ENCODE data around the gene GSE1. TPM values are rescaled to one million over a fixed set of nuclear protein-coding genes. Genes with fewer than 3 reads are reported as not detected.

The GSE1 gene
- total and polyA plus RNA-seq, 9 donors = 32.9 to 212 (median 91.4) TPM

- H3K27ac ChIP-seq = no peak overlapping the region
- WGBS, 3 donors = 73 to 85% (median 84%) methylated on average over 9 of the region's 9 CpGs
- H3K9me3 ChIP-seq = no peaks in the 10 kb centered on the region
- H3K36me3 ChIP-seq = no peaks in the 10 kb centered on the region
- no peaks in the 10 kb centered on the region for H3K4me1 ChIP-seq (ENCODE audit: insufficient read depth)
- DNase-seq = no peak
- intact Hi-C loops (cut with DNase I) = no loop called here
- no peaks in the 10 kb centered on the region for H3K27me3 ChIP-seq
- no peak overlapping the region for H3K4me3 ChIP-seq
- TF ChIP-seq CTCF (IDR thresholded peaks at IDR 0.05) (no peak), POLR2A (IDR thresholded peaks at IDR 0.05) (no peak), EP300 (IDR thresholded peaks at IDR 0.05) (no peak)
These were observed 69.4 kb downstream of the GSE1 start for GRCh38 chr16:85682516-85682915.

- no peak for TF ChIP-seq CTCF (IDR thresholded peaks at IDR 0.05)
- TF ChIP-seq EP300 (IDR thresholded peaks at IDR 0.05) = no peak
- no peak for TF ChIP-seq POLR2A (IDR thresholded peaks at IDR 0.05)
- no peak overlapping the region for H3K4me3 ChIP-seq
- no peak for DNase-seq
- H3K27me3 ChIP-seq = no peaks in the 10 kb centered on the region
- H3K27ac ChIP-seq = no peak overlapping the region
- no peaks in the 10 kb centered on the region for H3K9me3 ChIP-seq
- intact Hi-C loops (cut with DNase I) = no loop called here
- H3K4me1 ChIP-seq (ENCODE audit: insufficient read depth) = no peaks in the 10 kb centered on the region
- no peaks in the 10 kb centered on the region for H3K36me3 ChIP-seq
These were observed 70.2 kb downstream of the GSE1 start for GRCh38 chr16:85683363-85683762.

DNA sequence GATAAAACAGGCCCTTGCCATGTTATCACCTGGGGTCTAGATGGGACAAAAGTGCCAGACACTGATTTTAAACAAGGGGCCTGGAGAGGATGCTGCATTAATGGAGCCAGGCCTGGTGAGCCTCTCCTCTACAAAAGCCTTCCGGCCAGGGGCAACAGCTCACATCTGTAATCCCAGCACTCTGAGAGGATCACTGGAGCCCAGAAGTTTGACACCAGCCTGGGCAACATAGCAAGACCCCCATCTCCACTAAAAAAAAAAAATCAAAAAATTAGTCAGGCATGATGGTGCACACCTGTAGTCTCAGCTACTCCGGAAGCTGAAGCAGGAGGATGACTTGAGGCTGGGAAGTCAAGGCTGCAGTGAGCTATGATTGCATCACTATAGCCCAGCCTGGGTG is 72.1 kb downstream of the GSE1 start:
- DNase-seq = no peak
- H3K9me3 ChIP-seq = no peaks in the 10 kb centered on the region
- whole genome bisulfite sequencing, 3 donors = 90 to 96% (median 92%) methylated on average over 2 of the region's 2 CpGs
- H3K4me3 ChIP-seq = no peak overlapping the region
- H3K4me1 ChIP-seq (ENCODE audit: insufficient read depth) = peaks cover 5% of the 10 kb centered on the region
- no peak overlapping the region for H3K27ac ChIP-seq
- TF ChIP-seq EP300 (IDR thresholded peaks at IDR 0.05) (no peak), CTCF (IDR thresholded peaks at IDR 0.05) (no peak), POLR2A (IDR thresholded peaks at IDR 0.05) (no peak)
- intact Hi-C loops (cut with DNase I) = no loop called here
- no peaks in the 10 kb centered on the region for H3K36me3 ChIP-seq
- no peaks in the 10 kb centered on the region for H3K27me3 ChIP-seq

DNA sequence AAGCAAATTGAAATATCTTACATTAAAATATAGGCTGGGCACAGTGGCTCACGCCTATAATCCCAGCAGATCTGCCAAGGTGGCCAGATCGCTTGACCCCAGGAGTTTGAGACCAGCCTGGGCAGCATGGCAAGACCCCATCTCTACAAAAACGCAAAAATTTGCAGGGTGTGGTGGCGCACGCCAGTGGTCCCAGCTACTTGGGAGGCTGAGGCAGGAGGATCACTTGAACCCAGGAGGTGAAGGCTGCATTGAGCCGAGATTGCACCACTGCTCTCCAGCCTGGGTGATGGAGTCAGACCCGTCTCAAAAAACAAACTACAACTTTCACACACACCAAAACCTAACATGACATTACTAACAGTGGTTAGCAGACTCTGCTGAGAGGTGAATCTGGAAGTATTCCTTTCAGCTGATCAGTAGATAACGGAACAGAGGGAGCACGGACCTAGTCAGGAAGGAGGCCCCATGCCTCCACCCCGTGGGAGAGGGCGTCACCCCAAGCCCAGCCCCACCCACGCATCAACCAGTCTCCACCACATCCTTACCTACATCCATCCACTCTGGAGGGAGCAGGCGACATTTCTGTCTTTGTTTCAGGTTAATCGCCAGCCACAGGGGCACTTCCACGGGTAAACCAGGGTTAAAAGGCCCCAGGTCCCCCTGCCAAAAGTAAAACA is 73.9 kb downstream of the GSE1 start:
- Histone ChIP-seq H3K4me1 (ENCODE audit: insufficient read depth) (peaks cover 5% of the 10 kb centered on the region), H3K36me3 (no peaks in the 10 kb centered on the region), H3K4me3 (no peak overlapping the region), H3K9me3 (no peaks in the 10 kb centered on the region), H3K27me3 (no peaks in the 10 kb centered on the region), H3K27ac (no peak overlapping the region)
- no peak for TF ChIP-seq POLR2A (IDR thresholded peaks at IDR 0.05)
- TF ChIP-seq CTCF (IDR thresholded peaks at IDR 0.05) = no peak
- no peak for TF ChIP-seq EP300 (IDR thresholded peaks at IDR 0.05)
- no peak for DNase-seq
- intact Hi-C loops (cut with DNase I) = no loop called here
- 77 to 83% (median 82%) methylated on average over 15 of the region's 15 CpGs for WGBS, 3 donors
